ENCODE results near the gene RBPMS2.

RBPMS2 gene

GRCh38 chr15:64792282-64792681 lies 16.9 kb upstream of the RBPMS2 start:
- DNase-seq (ENCODE audit: low read depth, low spot score): no peak
- Histone ChIP-seq H3K36me3 (ENCODE audit: insufficient read depth, low read length) (no peaks in the 10 kb centered on the region), H3K4me3 (no peak overlapping the region), H3K9me3 (ENCODE audit: low read depth, low read length) (no peaks in the 10 kb centered on the region), H3K9ac (ENCODE audit: insufficient read length) (no peak overlapping the region), H3K27ac (no peak overlapping the region)
- TF ChIP-seq FOXP2 (optimal IDR thresholded peaks at IDR 0.05; ENCODE audit: control extremely low read depth, extremely low read length, insufficient read depth) (no peak), POLR2AphosphoS5 (IDR thresholded peaks at IDR 0.05; ENCODE audit: borderline replicate concordance, low read depth, low read length) (no peak), EZH2 (IDR thresholded peaks at IDR 0.05) (no peak)

- Histone ChIP-seq H3K4me3 (no peak overlapping the region), H3K27ac (no peak overlapping the region), H3K9me3 (ENCODE audit: low read depth, low read length) (no peaks in the 10 kb centered on the region), H3K9ac (ENCODE audit: insufficient read length) (no peak overlapping the region), H3K36me3 (ENCODE audit: insufficient read depth, low read length) (no peaks in the 10 kb centered on the region)
- DNase-seq (ENCODE audit: low read depth, low spot score): no peak
- TF ChIP-seq POLR2AphosphoS5 (IDR thresholded peaks at IDR 0.05; ENCODE audit: borderline replicate concordance, low read depth, low read length) (no peak), EZH2 (IDR thresholded peaks at IDR 0.05) (no peak), FOXP2 (optimal IDR thresholded peaks at IDR 0.05; ENCODE audit: control extremely low read depth, extremely low read length, insufficient read depth) (no peak)
These were observed 16.0 kb upstream of the RBPMS2 start for GRCh38 chr15:64791401-64791800.

GRCh38 chr15:64783796-64784195 lies 8.4 kb upstream of the RBPMS2 start:
- no peak for TF ChIP-seq EZH2 (IDR thresholded peaks at IDR 0.05)
- TF ChIP-seq POLR2AphosphoS5 (IDR thresholded peaks at IDR 0.05; ENCODE audit: borderline replicate concordance, low read depth, low read length): no peak
- TF ChIP-seq FOXP2 (optimal IDR thresholded peaks at IDR 0.05; ENCODE audit: control extremely low read depth, extremely low read length, insufficient read depth): no peak
- no peak overlapping the region for H3K27ac ChIP-seq

GRCh38 chr15:64782751-64783150 lies 7.4 kb upstream of the RBPMS2 start:
- Histone ChIP-seq H3K36me3 (ENCODE audit: insufficient read depth, low read length) (no peaks in the 10 kb centered on the region), H3K9ac (ENCODE audit: insufficient read length) (no peak overlapping the region), H3K27ac (no peak overlapping the region), H3K9me3 (ENCODE audit: low read depth, low read length) (no peaks in the 10 kb centered on the region), H3K4me3 (no peak overlapping the region)
- no peak for TF ChIP-seq EZH2 (IDR thresholded peaks at IDR 0.05)
- no peak for TF ChIP-seq FOXP2 (optimal IDR thresholded peaks at IDR 0.05; ENCODE audit: control extremely low read depth, extremely low read length, insufficient read depth)
- TF ChIP-seq POLR2AphosphoS5 (IDR thresholded peaks at IDR 0.05; ENCODE audit: borderline replicate concordance, low read depth, low read length): no peak
- DNase-seq (ENCODE audit: low read depth, low spot score): no peak

More at GRCh38 chr15:64783796-64784195, 8.4 kb upstream of the RBPMS2 start:
- Histone ChIP-seq H3K9me3 (ENCODE audit: low read depth, low read length) (no peaks in the 10 kb centered on the region), H3K9ac (ENCODE audit: insufficient read length) (no peak overlapping the region), H3K4me3 (no peak overlapping the region), H3K36me3 (ENCODE audit: insufficient read depth, low read length) (no peaks in the 10 kb centered on the region)
- DNase-seq (ENCODE audit: low read depth, low spot score): no peak

- TF ChIP-seq EZH2 (IDR thresholded peaks at IDR 0.05) (no peak), POLR2AphosphoS5 (IDR thresholded peaks at IDR 0.05; ENCODE audit: borderline replicate concordance, low read depth, low read length) (no peak), FOXP2 (optimal IDR thresholded peaks at IDR 0.05; ENCODE audit: control extremely low read depth, extremely low read length, insufficient read depth) (no peak)
- no peaks in the 10 kb centered on the region for H3K36me3 ChIP-seq (ENCODE audit: insufficient read depth, low read length)
- H3K4me3 ChIP-seq: no peak overlapping the region
- no peaks in the 10 kb centered on the region for H3K9me3 ChIP-seq (ENCODE audit: low read depth, low read length)
- DNase-seq (ENCODE audit: low read depth, low spot score): no peak
- H3K9ac ChIP-seq (ENCODE audit: insufficient read length): no peak overlapping the region
- H3K27ac ChIP-seq: no peak overlapping the region
These were observed 5.9 kb upstream of the RBPMS2 start for GRCh38 chr15:64781299-64781698.

- no peak overlapping the region for H3K4me3 ChIP-seq
- no peak for DNase-seq (ENCODE audit: low read depth, low spot score)
- no peaks in the 10 kb centered on the region for H3K9me3 ChIP-seq (ENCODE audit: low read depth, low read length)
- H3K27ac ChIP-seq: no peak overlapping the region
- no peaks in the 10 kb centered on the region for H3K36me3 ChIP-seq (ENCODE audit: insufficient read depth, low read length)
- TF ChIP-seq FOXP2 (optimal IDR thresholded peaks at IDR 0.05; ENCODE audit: control extremely low read depth, extremely low read length, insufficient read depth): no peak
- H3K9ac ChIP-seq (ENCODE audit: insufficient read length): no peak overlapping the region
These were observed 5.3 kb upstream of the RBPMS2 start for GRCh38 chr15:64780600-64781156.

- no peak for TF ChIP-seq FOXP2 (optimal IDR thresholded peaks at IDR 0.05; ENCODE audit: control extremely low read depth, extremely low read length, insufficient read depth)
- no peak for TF ChIP-seq POLR2AphosphoS5 (IDR thresholded peaks at IDR 0.05; ENCODE audit: borderline replicate concordance, low read depth, low read length)
- TF ChIP-seq EZH2 (IDR thresholded peaks at IDR 0.05): no peak
- DNase-seq (ENCODE audit: low read depth, low spot score): no peak
- Histone ChIP-seq H3K9me3 (ENCODE audit: low read depth, low read length) (no peaks in the 10 kb centered on the region), H3K27ac (no peak overlapping the region), H3K4me3 (no peak overlapping the region), H3K9ac (ENCODE audit: insufficient read length) (no peak overlapping the region), H3K36me3 (ENCODE audit: insufficient read depth, low read length) (no peaks in the 10 kb centered on the region)
These were observed 4.2 kb upstream of the RBPMS2 start for GRCh38 chr15:64779630-64780029.

- no peak for DNase-seq (ENCODE audit: low read depth, low spot score)
- Histone ChIP-seq H3K9ac (ENCODE audit: insufficient read length) (no peak overlapping the region), H3K4me3 (no peak overlapping the region), H3K27ac (no peak overlapping the region), H3K36me3 (ENCODE audit: insufficient read depth, low read length) (no peaks in the 10 kb centered on the region), H3K9me3 (ENCODE audit: low read depth, low read length) (no peaks in the 10 kb centered on the region)
- TF ChIP-seq POLR2AphosphoS5 (IDR thresholded peaks at IDR 0.05; ENCODE audit: borderline replicate concordance, low read depth, low read length): no peak
- no peak for TF ChIP-seq EZH2 (IDR thresholded peaks at IDR 0.05)
- no peak for TF ChIP-seq FOXP2 (optimal IDR thresholded peaks at IDR 0.05; ENCODE audit: control extremely low read depth, extremely low read length, insufficient read depth)
These were observed 3.6 kb upstream of the RBPMS2 start for GRCh38 chr15:64779024-64779423.

GRCh38 chr15:64776402-64776786 lies 1.0 kb upstream of the RBPMS2 start:
- peak overlapping the region; percentile 91 for H3K4me3 ChIP-seq
- no peak for TF ChIP-seq POLR2AphosphoS5 (IDR thresholded peaks at IDR 0.05; ENCODE audit: borderline replicate concordance, low read depth, low read length)
- no peak for TF ChIP-seq EZH2 (IDR thresholded peaks at IDR 0.05)
- no peak for TF ChIP-seq FOXP2 (optimal IDR thresholded peaks at IDR 0.05; ENCODE audit: control extremely low read depth, extremely low read length, insufficient read depth)
- H3K36me3 ChIP-seq (ENCODE audit: insufficient read depth, low read length): no peaks in the 10 kb centered on the region
- H3K9ac ChIP-seq (ENCODE audit: insufficient read length): peak overlapping the region; percentile 86
- DNase-seq (ENCODE audit: low read depth, low spot score): no peak
- H3K9me3 ChIP-seq (ENCODE audit: low read depth, low read length): no peaks in the 10 kb centered on the region
- H3K27ac ChIP-seq: no peak overlapping the region
